GM12878 (cell line): ENCODE measurements around the gene SYNGR2. TPM values are rescaled to one million over a fixed set of nuclear protein-coding genes. Genes with fewer than 3 reads are reported as not detected.

Source experiments
- BCL3 ChIP-seq: IDR thresholded peaks from 2 replicates; pipeline ENCODE4 v1.6.1; 2011; ENCODE audit warnings: borderline replicate concordance, low read depth, mild to moderate bottlenecking, moderate library complexity, low read length; ENCODE audit not compliant: insufficient read depth, poor library complexity, severe bottlenecking
- MLLT1 ChIP-seq: fragments of 450-650 bp; IDR thresholded peaks from 2 replicates; pipeline ENCODE4 v1.6.1; 2016; ENCODE audit warnings: mild to moderate bottlenecking
- MTA2 ChIP-seq: fragments of 450-650 bp; IDR thresholded peaks from 2 replicates; pipeline ENCODE4 v1.6.1; 2016; ENCODE audit warnings: low read depth, mild to moderate bottlenecking, moderate library complexity
- PBX3 ChIP-seq: IDR thresholded peaks from 2 replicates; pipeline ENCODE4 v1.6.1; 2011; ENCODE audit warnings: mild to moderate bottlenecking, low read depth, low read length, moderate library complexity; ENCODE audit not compliant: insufficient replicate concordance
- RUNX3 ChIP-seq: IDR thresholded peaks from 2 replicates; pipeline ENCODE4 v1.6.1; 2012; ENCODE audit warnings: low read length, inconsistent platforms
- polyA plus RNA-seq, 11 experiments: library from polyadenylated mRNA; depleted of rRNA in 4 of 11; unstranded in 6 of 11; stranded (reverse) in 5 of 11; fragments of >200 nt; fragmentation: Nextera tagmentation in 4 of 11; fragmentation: Illumina TruSeq in 1 of 11; extraction: Ambion mirVana in 4 of 11; extraction: Trizol in 1 of 11; gene quantifications; 1 replicate in 1 of 11; 2 replicates in 10 of 11; pipeline versions ENCODE4 v1.2.1 to v1.2.3, GENCODE V29; 2011 to 2016; ENCODE audit warnings: inconsistent platforms in 2 of 11, missing spikeins in 2 of 11, low read depth in 1 of 11
- total RNA-seq, 4 experiments: library from RNA; depleted of rRNA in 3 of 4; stranded (reverse); fragments of >200 nt in 3 of 4; fragmentation: Illumina TruSeq in 1 of 4; extraction: Trizol in 1 of 4; gene quantifications; 2 replicates each; pipeline versions ENCODE4 v1.2.1 to v1.2.3, GENCODE V29; 2013 to 2021

SYNGR2 gene
- total and polyA plus RNA-seq, 10 of the 15 experiments (the other 5 are each of a cell fraction or from before 2014, with no cell fraction given): 4.4 to 529 (median 261) TPM

GRCh38 chr17:78142119-78142861, 26.1 kb upstream of the SYNGR2 start (continued):
- TF ChIP-seq RUNX3: 0 out of 2 replicates have a peak, but pooled peaks have one; percentile 34
- TF ChIP-seq PBX3: no peak
- TF ChIP-seq MTA2: no peak
- TF ChIP-seq BCL3: no peak
- TF ChIP-seq MLLT1: no peak; the same call in 1 of the 2 replicates
